ENCODE measurements around the gene TUBB2B. TPM values are rescaled to one million over a fixed set of nuclear protein-coding genes. Genes with fewer than 3 reads are reported as not detected.
A peak's percentile ranks its signal among the peaks of the same experiment; 100 is the strongest.

TUBB2B gene
- polyA plus RNA-seq, 4 donors = 113 to 146 (median 120) TPM

- no peak for DNase-seq (ENCODE audit: low read depth in 4 of 4, low spot score in 2 of 4)
Observed at GRCh38 chr6:3235486-3235885, 8.0 kb upstream of the TUBB2B start.

GRCh38 chr6:3233904-3234303 lies 6.5 kb upstream of the TUBB2B start:
- DNase-seq (ENCODE audit: low read depth in 4 of 4, low spot score in 2 of 4) = no peak

- DNase-seq (ENCODE audit: low read depth in 4 of 4, low spot score in 2 of 4) = no peak
Observed at GRCh38 chr6:3233321-3233720, 5.9 kb upstream of the TUBB2B start.

GRCh38 chr6:3232017-3232945 lies 4.8 kb upstream of the TUBB2B start:
- peak in 1 of 4 donors; percentile 50 for DNase-seq (ENCODE audit: low read depth in 4 of 4, low spot score in 2 of 4)

- DNase-seq (ENCODE audit: low read depth in 4 of 4, low spot score in 2 of 4) = peak in 3 of 4 donors; percentile 82 to 91 (median 91)
Observed at GRCh38 chr6:3231247-3232016, 4.0 kb upstream of the TUBB2B start.

GRCh38 chr6:3230900-3231246 lies 3.4 kb upstream of the TUBB2B start:
- peak in 1 of 4 donors; percentile 69 for DNase-seq (ENCODE audit: low read depth in 4 of 4, low spot score in 2 of 4)

- no peak for DNase-seq (ENCODE audit: low read depth in 4 of 4, low spot score in 2 of 4)
Observed at GRCh38 chr6:3230256-3230882, 2.9 kb upstream of the TUBB2B start.

GRCh38 chr6:3229566-3230178 lies 2.2 kb upstream of the TUBB2B start:
- DNase-seq (ENCODE audit: low read depth in 4 of 4, low spot score in 2 of 4) = no peak

GRCh38 chr6:3228771-3229565 lies 1.5 kb upstream of the TUBB2B start:
- DNase-seq (ENCODE audit: low read depth in 4 of 4, low spot score in 2 of 4) = no peak

- no peak for DNase-seq (ENCODE audit: low read depth in 4 of 4, low spot score in 2 of 4)
Observed at GRCh38 chr6:3228046-3228671, 706 bp upstream of the TUBB2B start.

- no peak for DNase-seq (ENCODE audit: low read depth in 4 of 4, low spot score in 2 of 4)
Observed at GRCh38 chr6:3226481-3227362, 731 bp downstream of the TUBB2B start.

GRCh38 chr6:3226042-3226441 lies 1.4 kb downstream of the TUBB2B start:
- DNase-seq (ENCODE audit: low read depth in 4 of 4, low spot score in 2 of 4) = no peak

- no peak for DNase-seq (ENCODE audit: low read depth in 4 of 4, low spot score in 2 of 4)
Observed at GRCh38 chr6:3222506-3223038, 4.9 kb downstream of the TUBB2B start.

- no peak for DNase-seq (ENCODE audit: low read depth in 4 of 4, low spot score in 2 of 4)
Observed at GRCh38 chr6:3221578-3221977, 5.9 kb downstream of the TUBB2B start.

- no peak for DNase-seq (ENCODE audit: low read depth in 4 of 4, low spot score in 2 of 4)
Observed at GRCh38 chr6:3220366-3220765, 7.1 kb downstream of the TUBB2B start.

- no peak for DNase-seq (ENCODE audit: low read depth in 4 of 4, low spot score in 2 of 4)
Observed at GRCh38 chr6:3218266-3218665, 9.2 kb downstream of the TUBB2B start.

GRCh38 chr6:3217286-3217685 lies 10.2 kb downstream of the TUBB2B start:
- DNase-seq (ENCODE audit: low read depth in 4 of 4, low spot score in 2 of 4) = no peak

- DNase-seq (ENCODE audit: low read depth in 4 of 4, low spot score in 2 of 4) = no peak
Observed at GRCh38 chr6:3214898-3215297, 12.6 kb downstream of the TUBB2B start.
